Thyroid gland (tissue), 4 donors: ENCODE data around the gene CAMK1D.

Experiments used
- CTCF ChIP-seq, 6 experiments: fragments of 200-600 bp in 3 of 6; fragments of 450-650 bp in 3 of 6; sonication (generic) in 3 of 6; IDR thresholded peaks; one replicate each; pipeline ENCODE4 v1.5.1; 2016 to 2019; ENCODE audit warnings: antibody characterized with exemption in 6 of 6, mild to moderate bottlenecking in 2 of 6, inconsistent platforms in 1 of 6, moderate library complexity in 1 of 6
- POLR2A ChIP-seq, 2 donors: fragments of 450-650 bp; IDR thresholded peaks; one replicate each; pipeline ENCODE4 v1.6.1; 2017; ENCODE audit warnings: antibody characterized with exemption in 2 of 2, mild to moderate bottlenecking in 2 of 2, moderate library complexity in 1 of 2

GRCh38 chr10:12876266-12876665 is 526.9 kb downstream of the CAMK1D start:
- TF ChIP-seq CTCF (IDR thresholded peaks at IDR 0.05) (no peak), POLR2A (IDR thresholded peaks at IDR 0.05) (no peak)
